Measurements from ENCODE around the gene IGFBP5.

IGFBP5 gene

DNA sequence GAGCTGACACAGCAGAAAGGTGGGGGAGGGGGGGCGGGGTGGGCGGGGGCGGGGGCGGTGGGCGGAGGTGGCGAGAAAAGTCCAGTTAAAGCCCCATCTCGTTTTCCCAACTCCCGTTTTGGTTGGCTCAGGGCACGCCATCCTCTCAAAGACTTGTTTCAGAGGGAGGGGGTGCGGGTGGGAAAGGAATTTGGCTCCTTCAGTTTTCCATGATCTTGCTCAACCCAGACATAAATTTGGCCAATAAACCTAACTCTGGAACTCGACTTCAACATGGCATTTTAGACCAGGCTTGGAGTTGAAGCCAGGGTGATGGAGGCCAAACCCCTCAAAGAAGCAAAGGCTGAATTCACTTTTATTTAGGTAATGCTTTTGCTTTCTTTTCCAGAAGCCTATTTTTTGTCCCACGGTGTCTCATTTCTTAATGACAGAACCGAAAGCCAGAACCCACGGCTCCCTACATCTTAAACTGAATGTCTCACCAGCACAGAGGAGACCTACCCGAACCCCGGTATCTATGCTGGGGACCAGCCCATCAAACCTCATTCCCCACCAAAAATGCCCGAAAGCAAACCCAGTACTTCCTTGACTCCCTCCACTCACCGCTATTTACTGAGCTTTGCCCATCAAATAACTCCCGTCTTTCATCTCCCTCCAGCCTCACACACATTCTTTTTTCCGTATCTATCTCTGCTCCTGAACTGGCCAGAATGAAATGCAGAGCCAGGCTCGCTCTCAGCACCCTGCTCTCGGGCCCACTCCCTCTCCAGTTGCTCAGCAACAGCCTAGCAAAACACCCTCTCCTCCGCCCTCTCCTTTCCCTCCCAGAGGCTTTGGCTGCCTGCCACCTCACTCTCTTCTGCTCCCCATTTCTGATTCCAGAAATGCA is 4.3 kb downstream of the IGFBP5 start:
- in situ Hi-C loops (cut with MboI; ENCODE audit: low sequenced_read_pairs): loop anchor here (25.0 kb wide), 2 partner anchors 471 to 1021 kb away; no protein-coding TSS in a partner anchor

GRCh38 chr2:216690456-216690852 is 4.9 kb downstream of the IGFBP5 start:
- in situ Hi-C loops (cut with MboI; ENCODE audit: low sequenced_read_pairs): loop anchor here (25.0 kb wide), 2 partner anchors 472 to 1022 kb away; no protein-coding TSS in a partner anchor

- in situ Hi-C loops (cut with MboI; ENCODE audit: low sequenced_read_pairs): loop anchor here (10.0 to 25.0 kb wide), 3 partner anchors 473 to 1023 kb away; no protein-coding TSS in a partner anchor
Measured at GRCh38 chr2:216689397-216689796, 6.0 kb downstream of the IGFBP5 start.

DNA sequence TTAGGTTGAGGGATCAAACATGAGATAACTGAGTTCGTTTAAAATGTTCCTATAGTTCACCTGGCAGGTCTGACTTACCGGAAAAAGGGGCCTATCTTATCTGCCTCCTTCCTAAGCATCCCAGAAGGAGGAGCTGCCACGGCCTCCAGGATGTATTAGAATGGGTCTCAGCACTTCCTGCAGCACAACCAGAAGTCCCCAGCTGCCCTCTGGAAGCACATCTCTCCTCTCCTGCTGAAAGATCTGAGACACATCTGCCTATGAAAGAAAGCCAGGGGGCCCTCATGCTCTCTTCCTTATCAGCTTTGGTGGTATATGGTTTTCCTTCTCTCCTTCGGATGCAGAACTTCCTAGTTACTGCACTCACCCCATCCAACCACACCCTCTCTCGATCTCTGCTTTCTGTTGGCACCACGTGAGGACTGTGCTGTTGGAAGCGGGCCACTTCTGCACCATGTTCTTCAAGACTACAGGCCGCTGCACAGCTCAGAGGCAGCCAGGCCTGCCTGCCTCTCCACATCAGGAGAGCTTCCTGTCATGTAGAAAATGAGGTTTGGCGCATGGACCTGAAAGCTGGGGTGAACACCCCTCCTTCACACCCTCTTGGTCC is 6.5 kb downstream of the IGFBP5 start:
- in situ Hi-C loops (cut with MboI; ENCODE audit: low sequenced_read_pairs): loop anchor here (10.0 to 25.0 kb wide), 3 partner anchors 473 to 1023 kb away; no protein-coding TSS in a partner anchor

- in situ Hi-C loops (cut with MboI; ENCODE audit: low sequenced_read_pairs): loop anchor here (10.0 to 25.0 kb wide), 3 partner anchors 475 to 1025 kb away; no protein-coding TSS in a partner anchor
Measured at GRCh38 chr2:216687646-216688045, 7.7 kb downstream of the IGFBP5 start.

- in situ Hi-C loops (cut with MboI; ENCODE audit: low sequenced_read_pairs): loop anchor here (10.0 to 25.0 kb wide), 3 partner anchors 475 to 1025 kb away; no protein-coding TSS in a partner anchor
Measured at GRCh38 chr2:216687111-216687510, 8.2 kb downstream of the IGFBP5 start.

DNA sequence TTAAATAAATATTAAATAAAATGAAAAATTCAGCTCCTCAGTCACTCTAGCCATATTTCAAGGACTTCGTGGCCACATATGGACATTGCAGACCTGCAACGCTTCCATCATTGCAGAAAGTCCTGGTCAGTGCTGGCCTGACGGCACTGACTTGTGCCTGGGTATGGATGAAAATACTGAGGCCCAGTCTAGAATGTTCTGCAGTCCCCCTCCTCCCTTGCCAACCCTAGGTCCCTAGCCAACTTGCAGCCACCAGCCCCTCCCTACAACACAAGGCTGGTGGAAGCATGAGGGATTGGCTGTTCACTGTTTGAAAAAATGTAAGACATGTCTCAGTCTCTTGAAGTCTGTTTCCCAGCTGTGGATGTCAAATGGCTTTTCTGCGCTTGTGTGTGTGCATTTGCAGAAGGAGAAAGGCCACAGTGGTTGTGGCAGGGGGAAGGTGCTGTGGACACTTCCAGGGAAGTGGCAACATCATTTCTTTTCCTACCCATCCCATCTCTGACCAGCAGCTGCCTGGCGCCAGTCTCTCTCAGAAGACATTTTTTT is 9.9 kb downstream of the IGFBP5 start:
- in situ Hi-C loops (cut with MboI; ENCODE audit: low sequenced_read_pairs): loop anchor here (10.0 to 25.0 kb wide), 3 partner anchors 477 to 1027 kb away; no protein-coding TSS in a partner anchor

DNA sequence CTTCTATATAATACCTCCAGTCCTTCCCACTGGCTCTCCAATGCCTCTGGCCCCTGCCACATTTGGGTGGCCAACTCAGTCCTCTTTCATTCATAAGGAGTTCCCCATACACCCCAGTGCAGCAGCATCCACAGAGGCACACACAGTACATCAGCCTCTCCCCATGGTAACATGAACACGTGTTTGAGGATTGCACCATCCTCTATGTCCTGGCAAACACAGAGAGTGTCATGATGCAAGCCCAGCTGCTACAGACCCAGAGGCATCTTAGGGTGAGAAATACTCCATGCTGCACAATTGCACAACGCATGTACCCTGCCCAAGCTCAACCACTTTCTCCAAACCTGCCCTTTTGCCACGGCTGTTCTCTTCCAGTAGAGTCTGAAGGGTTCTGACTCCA is 11.5 kb downstream of the IGFBP5 start:
- in situ Hi-C loops (cut with MboI; ENCODE audit: low sequenced_read_pairs): loop anchor here (10.0 to 25.0 kb wide), 3 partner anchors 478 to 1028 kb away; no protein-coding TSS in a partner anchor

- in situ Hi-C loops (cut with MboI; ENCODE audit: low sequenced_read_pairs): loop anchor here (10.0 to 25.0 kb wide), 3 partner anchors 481 to 1031 kb away; no protein-coding TSS in a partner anchor
Measured at GRCh38 chr2:216681683-216682082, 13.7 kb downstream of the IGFBP5 start.

DNA sequence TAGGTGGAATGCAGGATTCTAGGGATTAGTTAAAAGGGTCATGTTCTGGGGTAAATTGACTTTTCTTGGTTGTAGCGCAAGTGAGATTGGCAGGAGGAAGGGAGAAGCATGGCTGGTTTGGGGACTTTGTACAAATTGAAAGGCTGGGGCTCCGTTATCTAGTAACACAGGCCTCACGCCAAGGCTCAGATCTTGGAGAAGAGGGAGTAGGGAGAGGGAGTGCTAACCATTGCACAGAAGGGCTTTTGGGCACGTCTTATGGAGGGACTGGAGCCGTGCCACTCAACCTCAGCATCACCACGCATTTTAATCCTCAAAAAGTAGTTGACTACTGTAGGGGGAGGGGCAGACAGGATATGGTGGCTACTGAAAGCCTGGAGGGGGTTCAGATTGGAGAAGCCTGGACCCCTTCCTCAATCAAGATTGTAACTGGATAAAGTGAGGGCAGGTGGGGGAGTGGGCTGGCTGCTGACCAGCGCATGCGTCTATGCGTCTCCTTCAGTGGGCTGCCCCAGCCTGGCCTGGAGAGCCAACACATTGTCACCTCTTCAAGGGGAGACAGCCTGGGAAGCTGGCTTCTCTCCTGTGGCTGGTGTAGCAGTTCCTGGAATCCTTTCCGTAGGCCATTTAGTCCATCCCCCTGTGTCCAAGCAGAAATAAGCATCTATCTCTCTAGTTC is 14.3 kb downstream of the IGFBP5 start:
- in situ Hi-C loops (cut with MboI; ENCODE audit: low sequenced_read_pairs): loop anchor here (10.0 to 25.0 kb wide), 3 partner anchors 481 to 1031 kb away; no protein-coding TSS in a partner anchor

DNA sequence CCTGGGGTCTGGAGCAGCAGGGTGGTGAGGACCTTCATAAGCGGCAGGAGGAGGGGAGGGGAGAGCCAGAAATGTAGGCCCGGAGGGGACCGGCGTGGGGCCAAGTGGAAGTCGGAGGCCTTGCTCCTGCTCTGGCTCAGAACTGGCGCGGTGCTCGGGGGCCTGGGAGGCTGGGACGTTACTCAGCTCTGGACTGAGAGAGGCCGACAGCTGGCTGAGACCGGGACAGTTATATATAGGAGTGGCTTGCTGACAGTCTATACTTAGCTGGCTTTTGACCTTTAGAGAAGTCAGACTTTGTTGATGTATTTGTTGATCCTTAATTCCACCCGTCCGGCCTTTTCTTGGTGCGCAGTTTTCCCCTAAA is 15.7 kb downstream of the IGFBP5 start:
- in situ Hi-C loops (cut with MboI; ENCODE audit: low sequenced_read_pairs): loop anchor here (10.0 to 25.0 kb wide), 3 partner anchors 483 to 1033 kb away; no protein-coding TSS in a partner anchor

DNA sequence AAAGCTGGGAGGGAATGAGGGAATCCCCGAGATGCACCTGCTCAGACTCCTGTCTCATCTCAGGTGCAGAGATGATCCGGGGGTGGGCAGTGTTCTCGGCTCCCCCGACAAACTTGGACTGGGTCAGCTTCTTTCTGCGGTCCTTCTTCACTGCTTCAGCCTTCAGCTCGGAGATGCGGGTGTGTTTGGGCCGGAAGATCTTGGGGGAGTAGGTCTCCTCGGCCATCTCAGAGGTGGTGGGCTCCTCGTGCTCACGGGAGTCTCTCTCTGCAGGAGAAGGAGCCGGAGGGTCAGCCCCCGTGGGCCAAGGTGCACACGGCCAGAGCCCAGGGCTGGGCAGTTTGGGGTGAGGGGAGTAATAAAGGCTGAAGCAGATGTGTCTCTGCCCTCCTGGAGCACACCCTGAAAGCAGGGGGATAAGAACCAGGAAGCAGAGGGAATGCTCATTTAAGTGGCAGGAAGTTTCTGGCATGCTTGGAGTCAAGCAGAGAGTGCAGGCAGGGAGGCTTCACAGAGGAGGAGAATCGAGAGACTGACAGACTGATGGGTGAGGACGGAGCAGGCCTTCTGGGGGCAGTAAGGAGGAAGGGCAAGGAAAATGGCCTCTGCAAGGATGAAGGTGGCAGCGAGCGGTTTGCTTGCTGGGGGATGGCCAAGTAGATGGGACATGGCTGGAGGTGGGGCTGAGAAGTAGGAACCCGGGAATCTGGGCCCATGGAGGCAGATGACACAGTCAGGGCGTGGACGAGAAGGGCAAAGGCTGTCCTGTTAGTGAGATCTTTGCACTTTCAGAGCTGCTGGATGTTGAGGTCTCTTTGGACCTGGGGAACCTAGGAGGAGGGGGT is 16.3 kb downstream of the IGFBP5 start:
- in situ Hi-C loops (cut with MboI; ENCODE audit: low sequenced_read_pairs): loop anchor here (25.0 kb wide), 2 partner anchors 483 to 1033 kb away; no protein-coding TSS in a partner anchor

GRCh38 chr2:216678098-216678465 is 17.3 kb downstream of the IGFBP5 start:
- in situ Hi-C loops (cut with MboI; ENCODE audit: low sequenced_read_pairs): loop anchor here (25.0 kb wide), 2 partner anchors 484 to 1034 kb away; no protein-coding TSS in a partner anchor

DNA sequence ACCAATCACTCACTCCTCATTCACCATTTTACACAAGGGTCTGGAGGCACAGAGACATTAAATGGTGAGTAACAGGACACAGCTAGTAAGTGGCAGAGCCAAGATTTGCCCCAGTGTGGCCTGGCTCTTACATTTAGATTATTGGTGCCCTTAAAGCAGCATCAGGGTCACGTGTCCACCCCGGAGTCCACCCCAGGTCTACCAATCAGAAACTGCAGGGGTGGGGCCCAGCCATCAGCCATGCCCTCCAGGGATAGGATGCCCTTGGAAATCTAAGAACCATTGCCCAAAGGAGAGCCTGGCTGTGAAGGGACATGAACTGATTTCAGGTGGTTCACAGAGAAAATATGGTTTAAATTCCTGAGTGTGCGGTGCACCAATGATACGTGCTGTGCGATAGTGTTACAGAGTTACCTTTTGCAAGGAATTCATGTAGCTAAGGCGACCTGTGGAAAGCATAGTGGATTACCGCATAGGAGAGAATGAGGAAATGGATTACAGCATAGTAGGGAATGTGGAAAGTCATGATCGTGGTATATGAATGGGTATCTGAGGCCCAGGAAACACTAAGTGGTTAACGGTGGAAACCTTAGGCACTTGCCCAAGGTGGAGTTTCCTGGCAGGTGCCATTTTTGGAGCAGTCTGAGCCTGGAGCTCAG is 17.8 kb downstream of the IGFBP5 start:
- in situ Hi-C loops (cut with MboI; ENCODE audit: low sequenced_read_pairs): loop anchor here (25.0 kb wide), 2 partner anchors 485 to 1035 kb away; no protein-coding TSS in a partner anchor

DNA sequence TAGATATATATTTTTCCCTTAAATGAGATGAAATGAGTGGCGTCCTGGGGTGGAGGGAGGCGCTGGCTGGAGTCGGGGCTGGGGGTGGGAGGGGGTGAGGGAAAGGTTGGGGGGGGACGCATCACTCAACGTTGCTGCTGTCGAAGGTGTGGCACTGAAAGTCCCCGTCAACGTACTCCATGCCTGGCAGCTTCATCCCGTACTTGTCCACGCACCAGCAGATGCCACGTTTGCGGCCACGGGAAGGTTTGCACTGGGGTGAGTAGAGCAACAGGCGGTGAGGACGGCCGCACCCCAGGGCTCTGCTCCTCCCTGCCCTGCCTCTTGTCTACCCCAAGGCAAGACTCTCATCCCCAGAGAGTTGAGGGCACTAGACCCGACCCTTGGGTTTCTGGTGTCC is 18.7 kb downstream of the IGFBP5 start:
- in situ Hi-C loops (cut with MboI; ENCODE audit: low sequenced_read_pairs): loop anchor here (25.0 kb wide), 2 partner anchors 486 to 1036 kb away; no protein-coding TSS in a partner anchor

- in situ Hi-C loops (cut with MboI; ENCODE audit: low sequenced_read_pairs): loop anchor here (25.0 kb wide), 1 partner anchor 637 kb away; no protein-coding TSS in a partner anchor
Measured at GRCh38 chr2:216674376-216674775, 21.0 kb downstream of the IGFBP5 start.

- in situ Hi-C loops (cut with MboI; ENCODE audit: low sequenced_read_pairs): loop anchor here (25.0 kb wide), 1 partner anchor 636 kb away; no protein-coding TSS in a partner anchor
Measured at GRCh38 chr2:216673609-216674008, 21.7 kb downstream of the IGFBP5 start.

GRCh38 chr2:216673021-216673420 is 22.3 kb downstream of the IGFBP5 start:
- in situ Hi-C loops (cut with MboI; ENCODE audit: low sequenced_read_pairs): loop anchor here (25.0 kb wide), 1 partner anchor 636 kb away; no protein-coding TSS in a partner anchor

Data from HL-60/S4 treated with phorbol 12-myristate 13-acetate at 8.2 ng/mL for 4 days and 3 days (cell line).